Skeletal muscle cell (primary cell): ENCODE results near the gene SLC22A2.

Experiments used
- DNase-seq: peaks from one replicate; pipeline ENCODE4 v3.0.0-alpha.2; 2010; ENCODE audit warnings: low read depth
- H3K4me3 ChIP-seq: 2 replicates; pipeline ENCODE4 v1.5.1; 2011; ENCODE audit warnings: low read depth, mild to moderate bottlenecking, control low read depth, low read length, moderate library complexity

Gene SLC22A2

DNA sequence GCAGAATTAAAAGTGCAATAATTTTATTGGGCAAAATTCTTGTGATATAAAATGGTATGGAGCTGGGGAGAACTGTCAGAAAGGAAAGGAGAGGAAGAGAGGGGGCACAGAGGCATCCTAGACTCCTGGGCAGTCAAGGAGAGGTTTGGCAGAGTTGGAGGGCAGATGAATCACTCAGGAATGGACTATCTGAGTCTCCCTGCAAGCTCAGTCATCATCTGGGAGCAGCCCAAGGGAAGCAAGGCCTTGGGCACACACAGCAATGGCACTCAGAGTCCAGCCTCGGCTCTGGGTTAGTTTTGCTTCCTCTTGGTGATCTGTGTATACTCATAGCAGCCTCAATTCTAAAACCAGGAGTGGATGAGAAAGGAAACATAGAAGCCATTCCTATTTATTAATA, 69.8 kb downstream of the SLC22A2 start:
- no peak for DNase-seq
- no peak overlapping the region for H3K4me3 ChIP-seq

- H3K4me3 ChIP-seq, result no peak overlapping the region
- DNase-seq, result no peak
Measured at GRCh38 chr6:160180706-160181105, 77.9 kb downstream of the SLC22A2 start.

DNA sequence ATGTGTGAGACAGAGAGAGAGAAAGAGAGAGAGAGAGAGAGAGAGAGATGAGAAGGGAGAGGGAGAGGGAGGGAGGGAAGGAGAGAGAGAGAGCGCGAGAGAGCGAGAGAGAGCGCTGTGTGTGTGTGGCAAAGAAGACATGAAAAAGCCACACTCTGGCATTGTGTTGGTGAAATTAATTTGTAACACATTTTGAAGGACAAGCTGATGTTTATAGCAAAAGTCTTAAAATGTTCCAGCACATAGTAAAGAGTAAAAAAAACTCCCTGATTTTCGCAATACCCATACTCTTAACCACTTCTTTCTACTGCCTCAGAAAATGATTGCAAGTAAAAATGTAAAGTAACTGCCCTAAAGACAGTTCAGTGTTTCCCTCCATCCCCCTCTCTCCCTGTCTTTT, 80.3 kb downstream of the SLC22A2 start:
- no peak for DNase-seq
- H3K4me3 ChIP-seq, result no peak overlapping the region

DNA sequence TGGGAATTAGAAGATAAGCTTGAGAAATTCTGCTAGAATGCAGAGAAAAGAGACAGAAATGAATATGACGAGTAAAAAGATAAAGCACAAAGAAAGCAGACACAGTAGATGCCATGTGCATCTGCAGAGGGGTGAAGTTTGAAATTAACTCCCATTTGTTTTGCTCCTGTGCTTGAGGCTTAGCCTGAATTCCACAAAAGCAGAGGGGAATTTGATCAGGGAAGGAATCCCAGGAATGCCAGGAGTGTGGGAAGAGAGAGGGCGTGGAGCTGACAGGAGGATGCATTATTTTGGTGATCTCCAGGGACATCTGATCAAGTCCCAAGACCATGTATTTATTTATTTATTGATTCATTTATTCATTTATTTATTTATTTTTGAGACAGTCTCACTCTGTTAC, 81.4 kb downstream of the SLC22A2 start:
- no peak overlapping the region for H3K4me3 ChIP-seq
- no peak for DNase-seq

DNA sequence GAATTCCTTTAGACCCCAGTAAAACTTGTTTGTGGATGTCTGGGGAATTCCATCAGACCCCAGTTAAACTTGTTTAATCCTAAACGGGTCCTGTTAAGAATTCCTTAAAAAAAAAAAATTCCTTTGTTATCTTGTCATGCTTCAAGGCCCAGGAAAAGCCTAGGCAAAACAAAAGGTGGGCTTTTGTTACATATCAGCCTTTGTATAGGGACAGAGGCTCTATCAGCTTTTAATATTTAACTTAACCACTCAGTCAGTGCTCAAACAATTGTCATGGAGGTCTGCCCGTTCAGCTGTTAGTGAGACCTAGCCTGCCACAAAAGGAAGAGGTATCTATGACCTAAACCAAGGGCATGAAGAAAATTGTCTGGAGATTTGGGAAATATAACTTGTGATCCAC, 83.9 kb downstream of the SLC22A2 start:
- H3K4me3 ChIP-seq, result no peak overlapping the region

GRCh38 chr6:160173806-160174527, 84.7 kb downstream of the SLC22A2 start:
- DNase-seq, result no peak
- H3K4me3 ChIP-seq, result no peak overlapping the region

More for the DNA sequence above, 83.9 kb downstream of the SLC22A2 start:
- no peak for DNase-seq

- no peak overlapping the region for H3K4me3 ChIP-seq
- no peak for DNase-seq
Measured at GRCh38 chr6:160172704-160173103, 85.9 kb downstream of the SLC22A2 start.

- no peak overlapping the region for H3K4me3 ChIP-seq
- DNase-seq, result no peak
Measured at GRCh38 chr6:160170018-160170680, 88.5 kb downstream of the SLC22A2 start.

DNA sequence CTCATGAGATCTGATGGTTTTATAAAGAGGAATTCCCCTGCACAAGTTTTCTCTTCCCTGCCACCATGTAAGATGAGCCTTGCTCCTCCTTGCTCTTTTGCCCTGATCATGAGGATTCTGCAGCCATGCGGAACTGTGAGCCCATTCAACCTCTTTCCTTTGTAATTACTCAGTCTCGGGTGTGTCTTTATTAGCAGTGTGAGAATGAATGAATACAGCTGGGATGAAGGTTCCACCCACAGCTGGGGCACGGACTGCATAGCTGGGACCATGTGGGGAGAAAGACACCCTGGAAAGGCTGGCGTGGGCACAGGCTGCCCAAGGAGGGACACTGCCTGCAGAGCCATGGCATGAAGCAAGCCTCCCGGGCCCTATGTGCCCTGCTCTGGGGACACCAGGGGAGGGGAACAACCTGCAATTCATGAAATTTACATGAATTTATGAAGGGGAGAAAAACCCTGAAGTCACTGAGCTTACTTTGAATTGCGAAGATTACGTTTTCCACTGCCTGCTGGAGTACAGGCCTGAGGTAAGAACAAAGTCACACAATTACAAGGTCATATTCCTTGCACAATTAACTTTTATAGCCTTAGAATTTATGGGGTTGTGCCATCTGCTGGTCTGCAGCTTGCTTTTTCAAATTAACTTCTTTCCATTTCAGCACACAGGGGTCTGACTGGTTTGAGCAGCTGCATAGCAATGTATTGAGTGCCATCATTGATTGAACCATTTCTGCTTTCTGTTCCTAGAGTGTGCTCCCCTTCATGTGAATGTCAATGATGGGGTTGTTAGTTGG, 90.8 kb downstream of the SLC22A2 start:
- no peak overlapping the region for H3K4me3 ChIP-seq
- DNase-seq, result no peak
